CD4-positive, alpha-beta T cell treated with Interleukin-2 at 100 ng/mL for 4 hours (primary cell): ENCODE measurements around the gene BAZ2B.

Experiments
- DNase-seq: peaks from one replicate; pipeline ENCODE4 v3.0.0-alpha.2; 2020; ENCODE audit warnings: low spot score

Gene BAZ2B

DNA sequence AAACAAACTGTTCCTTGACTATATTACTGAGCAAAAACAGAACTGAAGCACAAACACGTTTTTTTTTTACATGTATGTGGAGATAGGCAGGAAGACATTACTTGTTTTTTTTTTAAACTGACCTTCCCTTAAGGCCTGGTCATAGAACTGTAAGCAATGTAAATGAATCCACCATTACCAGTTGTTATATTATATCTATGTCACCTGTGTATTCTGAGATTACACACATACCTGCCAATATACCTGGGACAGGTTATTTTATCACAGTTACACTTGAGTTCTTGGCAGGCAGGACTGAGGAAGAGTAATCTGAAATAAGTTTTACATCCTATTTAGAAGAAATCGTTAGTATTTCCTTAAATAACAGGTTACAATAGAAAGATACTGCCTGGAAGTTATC is 155.3 kb downstream of the BAZ2B start:
- DNase-seq, result no peak

DNA sequence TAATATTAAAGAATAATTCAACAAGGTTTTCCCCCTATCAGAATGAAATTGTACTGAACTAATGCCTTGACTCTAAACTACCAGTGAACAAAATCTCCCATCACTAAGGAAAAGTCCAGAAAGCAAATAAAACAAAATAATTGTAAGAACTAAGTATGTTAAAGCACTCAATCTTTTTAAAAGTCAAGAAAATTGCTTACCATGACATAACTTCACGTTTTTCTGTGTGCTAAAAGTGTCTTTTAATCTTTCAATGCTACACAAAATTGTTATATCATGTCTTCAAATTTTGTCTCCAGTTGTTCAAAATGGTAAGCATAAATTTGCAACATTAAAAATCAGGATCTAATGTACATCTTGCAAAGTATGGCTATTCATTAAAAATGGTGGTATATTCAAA is 156.1 kb downstream of the BAZ2B start:
- DNase-seq, result no peak

DNA sequence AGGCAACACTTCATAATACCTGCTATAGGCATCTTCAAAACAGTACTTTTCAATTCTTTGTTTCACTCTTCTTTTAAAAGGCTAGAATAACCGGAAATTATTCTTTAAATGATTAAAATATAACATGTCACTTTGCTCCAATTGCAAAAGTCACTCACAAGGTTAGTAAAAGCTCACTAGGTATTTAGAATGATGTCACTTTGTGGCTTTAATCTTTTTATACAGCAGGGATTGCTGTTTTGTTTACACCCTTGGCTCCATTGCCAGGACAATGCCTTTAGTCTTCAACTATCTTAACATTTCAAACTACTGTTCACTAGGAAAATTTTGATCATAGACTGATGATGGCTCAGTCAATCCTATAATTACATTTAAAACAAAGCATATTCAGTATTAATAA is 157.1 kb downstream of the BAZ2B start:
- DNase-seq, result no peak

- DNase-seq, result no peak
Observed at GRCh38 chr2:159457589-159457988, 158.8 kb downstream of the BAZ2B start.

DNA sequence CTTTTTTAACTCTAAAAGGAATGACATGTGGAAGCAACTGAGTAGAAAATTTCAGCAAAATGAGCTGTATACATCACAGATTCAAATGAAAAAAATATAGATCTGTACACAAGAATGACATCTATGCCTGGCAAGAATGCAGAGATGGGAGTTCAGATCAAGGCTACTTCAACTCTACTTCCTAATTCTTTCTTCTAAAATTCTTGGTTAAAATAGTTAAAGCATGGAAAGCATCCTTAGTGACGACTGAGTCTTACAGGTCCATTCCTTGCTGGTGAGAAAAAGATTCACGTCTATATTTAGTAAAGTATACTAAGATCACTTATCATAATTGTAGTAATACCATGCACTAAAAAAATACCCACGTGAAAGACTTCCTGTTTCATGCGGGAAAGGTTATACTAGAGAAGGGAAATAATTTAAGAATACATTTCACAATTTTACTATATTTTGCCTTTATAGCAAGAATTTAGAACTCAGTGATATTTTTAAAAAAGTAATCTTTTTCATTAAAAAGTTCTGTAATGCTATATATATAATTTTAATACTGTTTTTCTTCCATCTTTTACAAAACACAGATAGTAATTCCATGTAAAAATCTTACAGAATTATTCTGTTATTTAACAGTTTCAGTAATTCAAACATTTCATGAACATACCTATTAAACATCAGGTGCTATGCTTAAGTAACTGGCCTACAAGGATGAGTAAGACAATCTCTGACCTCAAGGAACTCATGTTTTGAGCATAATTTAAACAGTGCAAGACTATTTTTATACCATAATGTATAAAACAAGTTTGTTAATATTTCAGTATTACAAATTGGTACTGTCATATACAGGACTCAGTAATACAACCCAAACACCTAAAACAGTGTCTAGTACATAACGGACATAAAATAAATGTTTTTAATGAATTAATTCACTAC is 159.6 kb downstream of the BAZ2B start:
- DNase-seq, result no peak

GRCh38 chr2:159455330-159455918 is 160.9 kb downstream of the BAZ2B start:
- no peak for DNase-seq

GRCh38 chr2:159454185-159454584 is 162.2 kb downstream of the BAZ2B start:
- DNase-seq, result no peak

DNA sequence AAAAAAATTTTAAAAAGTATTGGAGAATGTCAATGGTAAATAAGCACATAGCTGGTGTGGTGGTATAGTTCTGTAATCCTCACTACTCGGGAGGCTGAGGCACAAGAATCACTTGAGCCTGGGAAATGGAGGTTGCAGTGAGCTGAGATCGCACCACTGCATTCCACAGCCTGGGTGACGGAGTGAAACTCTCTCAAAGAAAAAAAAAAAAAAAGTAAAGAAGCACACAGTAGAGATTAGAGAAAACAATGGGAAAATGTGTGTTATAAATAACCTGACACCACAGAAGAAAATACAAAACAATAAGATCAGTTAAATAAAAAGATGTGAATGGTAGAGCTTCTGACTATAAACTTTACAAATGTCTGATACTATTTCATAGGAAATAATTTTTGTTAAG is 166.2 kb downstream of the BAZ2B start:
- DNase-seq, result no peak

- no peak for DNase-seq
Observed at GRCh38 chr2:159449504-159450124, 166.7 kb downstream of the BAZ2B start.

- DNase-seq, result no peak
Observed at GRCh38 chr2:159446817-159447216, 169.5 kb downstream of the BAZ2B start.

DNA sequence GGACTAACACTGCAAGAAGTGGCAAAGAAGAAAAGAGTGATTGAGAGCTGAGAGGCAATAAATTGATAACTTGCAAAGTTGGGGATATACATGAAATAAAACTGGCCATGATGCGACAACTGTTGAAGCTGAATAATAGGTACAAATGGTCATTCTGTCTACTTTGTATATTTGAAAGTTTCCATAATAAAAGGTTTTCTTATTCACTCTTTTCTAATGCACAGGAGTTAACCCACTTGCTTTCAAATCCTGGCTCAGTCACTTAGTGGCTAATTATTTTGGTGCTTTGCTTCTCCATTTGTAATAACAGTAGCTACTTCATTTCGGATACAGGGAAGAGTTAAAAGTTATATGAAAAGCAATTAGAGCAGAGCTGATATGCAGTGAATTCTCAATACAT is 170.1 kb downstream of the BAZ2B start:
- DNase-seq, result no peak

DNA sequence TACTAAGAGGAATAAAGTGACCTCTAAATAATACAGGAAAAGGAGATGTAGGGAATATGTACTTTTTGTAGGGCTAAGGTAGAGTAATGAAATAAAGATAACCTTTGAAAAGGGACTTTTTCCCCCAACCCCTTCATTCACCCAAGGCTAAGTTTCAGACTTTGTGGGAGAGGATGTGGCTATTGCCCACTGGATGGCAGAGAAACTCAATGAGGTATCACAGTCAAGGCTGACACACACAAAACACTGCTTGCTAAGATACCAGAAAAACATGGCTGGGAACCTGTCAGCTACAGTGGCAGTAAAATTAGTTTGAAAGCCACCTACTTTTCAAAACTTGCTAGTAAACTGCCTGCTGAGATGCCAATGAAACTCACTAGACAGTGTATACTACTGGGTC is 171.0 kb downstream of the BAZ2B start:
- no peak for DNase-seq

GRCh38 chr2:159444754-159445153 is 171.6 kb downstream of the BAZ2B start:
- DNase-seq, result no peak

DNA sequence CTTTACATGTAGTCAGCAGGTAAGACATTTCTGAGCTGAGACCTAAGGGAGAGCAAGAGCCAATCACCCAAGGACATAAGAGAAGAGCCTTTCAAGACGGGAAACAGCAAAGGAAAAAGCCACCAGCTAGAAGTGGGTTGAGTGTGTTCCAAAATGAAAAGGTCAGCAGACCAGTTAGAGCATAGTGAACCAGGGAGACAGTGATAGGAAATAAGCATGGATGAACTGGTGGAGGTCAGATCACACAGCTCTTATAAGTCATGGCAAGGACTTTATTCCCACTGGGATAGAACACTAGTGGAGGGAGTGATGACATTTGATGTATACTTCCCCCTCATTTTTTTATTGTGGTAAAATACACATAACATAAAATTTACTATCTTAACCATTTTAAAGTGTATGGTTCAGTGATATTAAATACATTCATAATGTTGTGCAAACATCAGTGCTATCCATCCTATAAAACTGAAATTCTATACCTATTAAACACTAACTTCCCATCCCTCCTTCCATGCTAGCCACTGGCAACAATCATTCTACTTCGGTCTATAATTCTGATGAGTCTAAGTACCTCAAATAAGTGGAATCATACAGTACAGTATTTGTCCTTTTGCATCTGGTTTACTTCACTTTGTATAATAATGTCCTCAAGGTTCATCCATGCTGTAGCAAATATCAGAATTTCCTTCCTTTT is 174.0 kb downstream of the BAZ2B start:
- no peak for DNase-seq

GRCh38 chr2:159441182-159441581 is 175.2 kb downstream of the BAZ2B start:
- no peak for DNase-seq

DNA sequence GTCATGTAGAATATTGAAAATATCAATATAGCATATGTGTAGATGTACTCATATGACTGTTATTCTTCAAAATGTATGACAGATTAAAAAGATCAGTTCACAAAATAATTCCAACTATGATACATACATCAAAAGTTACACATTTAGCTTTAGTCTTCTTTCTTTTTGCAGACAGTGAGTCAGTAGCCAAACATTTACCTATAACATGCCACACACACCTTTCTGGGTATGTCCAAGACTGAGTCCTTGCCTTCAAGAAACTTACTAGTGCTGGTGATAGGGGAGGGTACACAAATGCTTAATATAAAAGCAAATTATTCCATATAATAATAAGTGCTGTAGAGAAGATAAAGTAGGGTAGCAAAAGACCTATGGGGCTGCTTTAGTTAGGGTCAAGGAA is 176.9 kb downstream of the BAZ2B start:
- no peak for DNase-seq

GRCh38 chr2:159438720-159439353 is 177.5 kb downstream of the BAZ2B start:
- no peak for DNase-seq

GRCh38 chr2:159438284-159438683 is 178.1 kb downstream of the BAZ2B start:
- no peak for DNase-seq

GRCh38 chr2:159432610-159433009 is 183.7 kb downstream of the BAZ2B start:
- DNase-seq, result no peak

- no peak for DNase-seq
Observed at GRCh38 chr2:159427048-159427447, 189.3 kb downstream of the BAZ2B start.

GRCh38 chr2:159419403-159419802 is 196.9 kb downstream of the BAZ2B start:
- DNase-seq, result no peak

DNA sequence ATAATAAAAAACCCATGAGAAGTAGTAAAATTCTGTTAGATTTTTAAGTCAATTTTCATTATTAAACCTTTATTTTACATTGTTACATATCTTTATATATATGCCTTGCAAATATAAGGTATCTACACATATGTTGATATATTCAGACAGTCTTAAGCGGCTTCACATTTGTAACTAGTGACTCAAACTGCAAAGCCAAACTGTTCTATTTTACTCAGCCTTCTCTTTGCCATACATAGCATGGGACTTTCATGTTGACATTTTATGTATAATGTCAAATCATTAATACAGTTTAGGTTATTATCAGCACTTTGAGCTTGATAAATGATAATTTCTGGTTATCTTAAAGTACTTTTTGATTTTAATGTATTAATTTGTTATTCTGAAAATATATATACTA is 204.9 kb downstream of the BAZ2B start:
- DNase-seq, result no peak
